Neural progenitor cell (in vitro differentiated cells): ENCODE results near the gene STRADA.

Source experiments
- CTCF ChIP-seq: fragments of 200-600 bp; sonication (generic); IDR thresholded peaks from 2 replicates; pipeline ENCODE4 v1.5.1; 2017; ENCODE audit warnings: antibody characterized with exemption, mild to moderate bottlenecking
- EZH2 ChIP-seq: fragments of 200-600 bp; sonication (generic); IDR thresholded peaks from 2 replicates; pipeline ENCODE4 v1.6.1; 2017; ENCODE audit warnings: antibody characterized with exemption, mild to moderate bottlenecking, moderate library complexity

GRCh38 chr17:63657786-63658185 is 83.8 kb downstream of the STRADA start:
- TF ChIP-seq CTCF = no peak
- TF ChIP-seq EZH2 = no peak
